Parathyroid adenoma (tissue), 2 donors: ENCODE data around the gene SMC5.

Source experiments
- H2AFZ ChIP-seq: fragments of 300-600 bp; sonication (generic); one replicate; pipeline ENCODE4 v1.7.0; 2017; ENCODE audit warnings: antibody characterized with exemption, mild to moderate bottlenecking
- H3K27ac ChIP-seq: fragments of 300-600 bp; sonication (generic); one replicate; pipeline ENCODE4 v1.7.0; 2017
- H3K27me3 ChIP-seq: fragments of 300-600 bp; sonication (generic); one replicate; pipeline ENCODE4 v1.7.0; 2017; ENCODE audit warnings: low read length; ENCODE audit not compliant: control insufficient read depth, insufficient read depth
- H3K36me3 ChIP-seq: fragments of 300-600 bp; sonication (generic); one replicate; pipeline ENCODE4 v1.7.0; 2017; ENCODE audit warnings: low read length; ENCODE audit not compliant: control insufficient read depth, insufficient read depth
- H3K4me1 ChIP-seq: fragments of 300-600 bp; sonication (generic); one replicate; pipeline ENCODE4 v1.7.0; 2017; ENCODE audit warnings: control low read depth
- H3K4me2 ChIP-seq: fragments of 300-600 bp; sonication (generic); one replicate; pipeline ENCODE4 v1.7.0; 2017; ENCODE audit warnings: low read length
- H3K4me3 ChIP-seq: fragments of 300-600 bp; sonication (generic); one replicate; pipeline ENCODE4 v1.7.0; 2017; ENCODE audit warnings: low read depth, low read length
- H3K79me2 ChIP-seq: fragments of 300-600 bp; sonication (generic); one replicate; pipeline ENCODE4 v1.7.0; 2017; ENCODE audit warnings: control low read depth
- H3K9ac ChIP-seq: fragments of 300-600 bp; sonication (generic); one replicate; pipeline ENCODE4 v1.7.0; 2017; ENCODE audit warnings: mild to moderate bottlenecking
- H3K9me3 ChIP-seq: fragments of 300-600 bp; sonication (generic); one replicate; pipeline ENCODE4 v1.7.0; 2017; ENCODE audit warnings: low read length; ENCODE audit not compliant: control insufficient read depth
- TF ChIP-seq, protein P1 (sequence below): fragments of 300-600 bp; sonication (generic); IDR thresholded peaks from one replicate; pipeline ENCODE4 v1.7.0; 2017; ENCODE audit warnings: antibody characterized with exemption, mild to moderate bottlenecking
- donor health status: primary hyperparathyroidism.

Gene SMC5

GRCh38 chr9:70257991-70258691 is 637 bp upstream of the SMC5 start:
- Histone ChIP-seq H3K4me2 (peak overlapping the region; percentile 77), H3K9me3 (no peaks in the 10 kb centered on the region), H3K36me3 (no peaks in the 10 kb centered on the region), H3K27me3 (no peaks in the 10 kb centered on the region), H3K4me1 (no peaks in the 10 kb centered on the region), H3K79me2 (peaks cover 19% of the 10 kb centered on the region), H3K27ac (peak overlapping the region; percentile 93), H2AFZ (peak overlapping the region; percentile 93), H3K9ac (peak overlapping the region; percentile 3), H3K4me3 (peak overlapping the region; percentile 90)
- TF ChIP-seq, protein P1, sequence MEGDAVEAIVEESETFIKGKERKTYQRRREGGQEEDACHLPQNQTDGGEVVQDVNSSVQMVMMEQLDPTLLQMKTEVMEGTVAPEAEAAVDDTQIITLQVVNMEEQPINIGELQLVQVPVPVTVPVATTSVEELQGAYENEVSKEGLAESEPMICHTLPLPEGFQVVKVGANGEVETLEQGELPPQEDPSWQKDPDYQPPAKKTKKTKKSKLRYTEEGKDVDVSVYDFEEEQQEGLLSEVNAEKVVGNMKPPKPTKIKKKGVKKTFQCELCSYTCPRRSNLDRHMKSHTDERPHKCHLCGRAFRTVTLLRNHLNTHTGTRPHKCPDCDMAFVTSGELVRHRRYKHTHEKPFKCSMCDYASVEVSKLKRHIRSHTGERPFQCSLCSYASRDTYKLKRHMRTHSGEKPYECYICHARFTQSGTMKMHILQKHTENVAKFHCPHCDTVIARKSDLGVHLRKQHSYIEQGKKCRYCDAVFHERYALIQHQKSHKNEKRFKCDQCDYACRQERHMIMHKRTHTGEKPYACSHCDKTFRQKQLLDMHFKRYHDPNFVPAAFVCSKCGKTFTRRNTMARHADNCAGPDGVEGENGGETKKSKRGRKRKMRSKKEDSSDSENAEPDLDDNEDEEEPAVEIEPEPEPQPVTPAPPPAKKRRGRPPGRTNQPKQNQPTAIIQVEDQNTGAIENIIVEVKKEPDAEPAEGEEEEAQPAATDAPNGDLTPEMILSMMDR, result no peak

- Histone ChIP-seq H3K4me3 (peak overlapping the region; percentile 90), H3K9ac (no peak overlapping the region), H3K9me3 (no peaks in the 10 kb centered on the region), H3K27ac (peak overlapping the region; percentile 93), H2AFZ (peak overlapping the region; percentile 93), H3K4me2 (peak overlapping the region; percentile 77), H3K36me3 (no peaks in the 10 kb centered on the region), H3K27me3 (no peaks in the 10 kb centered on the region), H3K4me1 (no peaks in the 10 kb centered on the region), H3K79me2 (peaks cover 19% of the 10 kb centered on the region)
- TF ChIP-seq, protein P1, result no peak
Measured at GRCh38 chr9:70259512-70259802, 679 bp downstream of the SMC5 start.

GRCh38 chr9:70260007-70260443 is 1.2 kb downstream of the SMC5 start:
- no peaks in the 10 kb centered on the region for H3K4me1 ChIP-seq
- H3K79me2 ChIP-seq, result peaks cover 19% of the 10 kb centered on the region
- H3K9me3 ChIP-seq, result no peaks in the 10 kb centered on the region
- peak overlapping the region; percentile 90 for H3K4me3 ChIP-seq
- no peak overlapping the region for H3K9ac ChIP-seq
- no peak overlapping the region for H2AFZ ChIP-seq
- H3K27me3 ChIP-seq, result no peaks in the 10 kb centered on the region
- TF ChIP-seq, protein P1, result no peak
- H3K36me3 ChIP-seq, result no peaks in the 10 kb centered on the region
- no peak overlapping the region for H3K27ac ChIP-seq
- H3K4me2 ChIP-seq, result peak overlapping the region; percentile 77

- Histone ChIP-seq H3K9me3 (no peaks in the 10 kb centered on the region), H3K9ac (no peak overlapping the region), H3K4me2 (no peak overlapping the region), H3K79me2 (peaks cover 19% of the 10 kb centered on the region), H3K4me1 (no peaks in the 10 kb centered on the region), H3K4me3 (no peak overlapping the region), H2AFZ (no peak overlapping the region), H3K27me3 (no peaks in the 10 kb centered on the region), H3K36me3 (no peaks in the 10 kb centered on the region), H3K27ac (no peak overlapping the region)
- TF ChIP-seq, protein P1, result no peak
Measured at GRCh38 chr9:70260606-70261005, 1.8 kb downstream of the SMC5 start.
